HCT116 (cell line): ENCODE measurements around the gene EVC.

Experiments
- ATF3 ChIP-seq: IDR thresholded peaks from 2 replicates; pipeline ENCODE4 v1.6.1; 2012
- CTCF ChIP-seq, 3 experiments: fragments of 200-600 bp in 1 of 3; sonication (generic) in 1 of 3; IDR thresholded peaks in 2 of 3; conservative IDR thresholded peaks in 1 of 3; 2 replicates each; pipeline ENCODE4 v1.5.1; 2012 to 2017; ENCODE audit warnings: low read depth in 2 of 3, low read length in 2 of 3, antibody characterized with exemption in 1 of 3, borderline replicate concordance in 1 of 3, control low read depth in 1 of 3, mild to moderate bottlenecking in 1 of 3, mixed read lengths in 1 of 3, mixed run types in 1 of 3, moderate library complexity in 1 of 3; ENCODE audit not compliant: insufficient read depth in 1 of 3
- EZH2 ChIP-seq: fragments of 200-600 bp; sonication (generic); IDR thresholded peaks from 2 replicates; pipeline ENCODE4 v1.6.1; 2017; ENCODE audit warnings: antibody characterized with exemption, mixed run types
- EZH2phosphoT487 ChIP-seq: fragments of 200-600 bp; IDR thresholded peaks from 2 replicates; pipeline ENCODE4 v1.6.1; 2018; ENCODE audit warnings: antibody characterized with exemption, borderline replicate concordance
- JUND ChIP-seq: IDR thresholded peaks from 2 replicates; pipeline ENCODE4 v1.6.1; 2012
- POLR2A ChIP-seq: IDR thresholded peaks from 2 replicates; pipeline ENCODE4 v1.7.0; 2011; ENCODE audit warnings: borderline replicate concordance; ENCODE audit not compliant: insufficient read depth, insufficient read length; ENCODE audit errors: extremely low read depth
- POLR2AphosphoS5 ChIP-seq: IDR thresholded peaks from 2 replicates; pipeline ENCODE4 v1.6.1; 2011; ENCODE audit warnings: mild to moderate bottlenecking, low read depth, low read length, moderate library complexity
- RAD21 ChIP-seq: IDR thresholded peaks from 2 replicates; pipeline ENCODE4 v1.6.1; 2012; ENCODE audit warnings: low read depth, mild to moderate bottlenecking
- REST ChIP-seq: IDR thresholded peaks from 2 replicates; pipeline ENCODE4 v1.6.1; 2012; ENCODE audit warnings: low read depth
- SIN3A ChIP-seq: IDR thresholded peaks from 2 replicates; pipeline ENCODE4 v1.6.1; 2012; ENCODE audit warnings: low read depth
- YY1 ChIP-seq: IDR thresholded peaks from 2 replicates; pipeline ENCODE4 v1.6.1; 2011; ENCODE audit warnings: low read length, low read depth, moderate library complexity, mild to moderate bottlenecking; ENCODE audit not compliant: insufficient replicate concordance; ENCODE audit errors: extremely low read depth
- ZNF274 ChIP-seq: fragments of 200-500 bp; sonication (Bioruptor generic); IDR thresholded peaks from 2 replicates; pipeline ENCODE4 v1.6.1; 2014; ENCODE audit warnings: mild to moderate bottlenecking, low read depth, low read length, inconsistent platforms

- TF ChIP-seq EZH2, result no peak
- no peak for TF ChIP-seq CTCF (IDR thresholded peaks at IDR 0.05 in 2 of 3, conservative IDR thresholded peaks at IDR 0.05 in 1 of 3; ENCODE audit: borderline replicate concordance in 1 of 3, insufficient read depth in 1 of 3, low read depth in 2 of 3, low read length in 2 of 3)
- TF ChIP-seq REST, result no peak
- TF ChIP-seq ATF3, result no peak
- TF ChIP-seq JUND, result no peak
- no peak for TF ChIP-seq POLR2AphosphoS5
- TF ChIP-seq RAD21, result no peak
- TF ChIP-seq POLR2A, result no peak
- TF ChIP-seq EZH2phosphoT487, result no peak
- TF ChIP-seq YY1, result no peak
- no peak for TF ChIP-seq SIN3A
- TF ChIP-seq ZNF274, result no peak
Observed at GRCh38 chr4:5757091-5757490, 46.1 kb downstream of the EVC start.
